Trophoblast cell (in vitro differentiated cells and primary cell): ENCODE results near the gene ATF7.

Experiments
- DNase-seq, 2 donors: peaks; one replicate each; pipeline ENCODE4 v3.0.0-alpha.2; 2016
- H2AFZ ChIP-seq: 2 replicates; pipeline ENCODE4 v1.6.1; 2013; ENCODE audit warnings: low read length, moderate library complexity, mild to moderate bottlenecking; ENCODE audit not compliant: insufficient read depth, poor library complexity
- H2AK5ac ChIP-seq: 2 replicates; pipeline ENCODE4 v1.6.1; 2013; ENCODE audit warnings: mild to moderate bottlenecking, low read length
- H2BK120ac ChIP-seq: 2 replicates; pipeline ENCODE4 v1.6.1; 2013; ENCODE audit warnings: low read length, mild to moderate bottlenecking, moderate library complexity; ENCODE audit not compliant: insufficient read depth, poor library complexity
- H2BK12ac ChIP-seq: 2 replicates; pipeline ENCODE4 v1.6.1; 2013; ENCODE audit warnings: mild to moderate bottlenecking, low read length, moderate library complexity
- H2BK5ac ChIP-seq: 2 replicates; pipeline ENCODE4 v1.6.1; 2013; ENCODE audit warnings: low read length, low read depth, moderate library complexity, mild to moderate bottlenecking; ENCODE audit not compliant: poor library complexity
- H3K14ac ChIP-seq: 2 replicates; pipeline ENCODE4 v1.6.1; 2013; ENCODE audit warnings: mild to moderate bottlenecking, low read length
- H3K18ac ChIP-seq: 2 replicates; pipeline ENCODE4 v1.6.1; 2013; ENCODE audit warnings: mild to moderate bottlenecking, low read length
- H3K23ac ChIP-seq: 2 replicates; pipeline ENCODE4 v1.6.1; 2013; ENCODE audit warnings: low read length
- H3K27ac ChIP-seq: 2 replicates; pipeline ENCODE4 v1.5.1; 2013; ENCODE audit warnings: low read depth, mild to moderate bottlenecking, inconsistent platforms, low read length, moderate library complexity
- H3K27me3 ChIP-seq: 2 replicates; pipeline ENCODE4 v1.6.1; 2013; ENCODE audit warnings: inconsistent platforms, mild to moderate bottlenecking, low read length, moderate library complexity; ENCODE audit not compliant: insufficient read depth
- H3K36me3 ChIP-seq, 2 experiments: 1 replicate in 1 of 2; 2 replicates in 1 of 2; pipeline ENCODE4 v1.6.1; 2013; ENCODE audit warnings: low read length in 2 of 2, mild to moderate bottlenecking in 2 of 2, moderate library complexity in 1 of 2; ENCODE audit not compliant: insufficient read depth in 2 of 2, control insufficient read depth in 1 of 2
- H3K4ac ChIP-seq: 2 replicates; pipeline ENCODE4 v1.6.1; 2013; ENCODE audit warnings: low read depth, mild to moderate bottlenecking, low read length, moderate library complexity
- H3K4me1 ChIP-seq, 2 experiments: 1 replicate in 1 of 2; 2 replicates in 1 of 2; pipeline ENCODE4 v1.6.1; 2013; ENCODE audit warnings: low read length in 2 of 2, mild to moderate bottlenecking in 2 of 2, moderate library complexity in 1 of 2; ENCODE audit not compliant: insufficient read depth in 2 of 2, control insufficient read depth in 1 of 2
- H3K4me2 ChIP-seq: 2 replicates; pipeline ENCODE4 v1.6.1; 2013; ENCODE audit warnings: inconsistent platforms, mild to moderate bottlenecking, low read length, moderate library complexity
- H3K4me3 ChIP-seq: 2 replicates; pipeline ENCODE4 v1.5.1; 2013; ENCODE audit warnings: mild to moderate bottlenecking, low read depth, low read length, inconsistent platforms
- H3K79me1 ChIP-seq: one replicate; pipeline ENCODE4 v1.6.1; 2013; ENCODE audit warnings: low read length
- H3K79me2 ChIP-seq: 2 replicates; pipeline ENCODE4 v1.6.1; 2013; ENCODE audit warnings: low read length, mild to moderate bottlenecking; ENCODE audit not compliant: control insufficient read depth, insufficient read depth, poor library complexity
- H3K9ac ChIP-seq: 2 replicates; pipeline ENCODE4 v1.6.1; 2013; ENCODE audit warnings: mild to moderate bottlenecking, low read length
- H3K9me3 ChIP-seq: 2 replicates; pipeline ENCODE4 v1.6.1; 2013; ENCODE audit warnings: low read depth, mild to moderate bottlenecking, control low read depth, inconsistent platforms, low read length; ENCODE audit not compliant: insufficient read depth
- H4K12ac ChIP-seq: 2 replicates; pipeline ENCODE4 v1.6.1; 2013; ENCODE audit warnings: low read depth, mild to moderate bottlenecking, low read length, moderate library complexity
- H4K8ac ChIP-seq: 2 replicates; pipeline ENCODE4 v1.6.1; 2013; ENCODE audit warnings: low read depth, mild to moderate bottlenecking, low read length, moderate library complexity
- H4K91ac ChIP-seq: one replicate; pipeline ENCODE4 v1.6.1; 2013; ENCODE audit warnings: low read depth, mild to moderate bottlenecking, low read length, moderate library complexity
- WGBS: extraction: QIAGEN DNeasy Blood & Tissue Kit; methylation state at CpG from one replicate; pipeline ENCODE4 v1.1.7; 2013; ENCODE audit warnings: missing lambda C conversion rate; ENCODE audit not compliant: insufficient read length, insufficient coverage; ENCODE audit errors: extremely low coverage; 5-methylcytosine and 5-hydroxymethylcytosine counted together

Gene ATF7

GRCh38 chr12:53504004-53504920 is 121.9 kb downstream of the ATF7 start:
- H3K4ac ChIP-seq: no peak overlapping the region
- peaks cover 8% of the 10 kb centered on the region for H3K79me2 ChIP-seq
- H2BK5ac ChIP-seq: no peak overlapping the region
- H3K4me1 ChIP-seq: peaks cover 14 to 17% of the 10 kb centered on the region in 2 experiments
- H3K36me3 ChIP-seq: peaks cover 37 to 47% of the 10 kb centered on the region in 2 experiments
- H4K91ac ChIP-seq: no peak overlapping the region
- H3K27me3 ChIP-seq: no peaks in the 10 kb centered on the region
- H3K27ac ChIP-seq: no peak overlapping the region
- H3K18ac ChIP-seq: no peak overlapping the region
- WGBS: no CpG with 5 or more reads among the region's 14 CpGs
- no peak overlapping the region for H4K8ac ChIP-seq
- peaks cover 19% of the 10 kb centered on the region for H3K79me1 ChIP-seq
- H3K9ac ChIP-seq: no peak overlapping the region
- H3K23ac ChIP-seq: no peak overlapping the region
- H2AK5ac ChIP-seq: no peak overlapping the region
- no peak overlapping the region for H2AFZ ChIP-seq
- H3K4me2 ChIP-seq: no peak overlapping the region
- H3K14ac ChIP-seq: no peak overlapping the region
- H3K4me3 ChIP-seq: no peak overlapping the region
- no peak overlapping the region for H2BK12ac ChIP-seq
- DNase-seq: no peak
- H3K9me3 ChIP-seq: peaks cover 5% of the 10 kb centered on the region
- H2BK120ac ChIP-seq: no peak overlapping the region
- no peak overlapping the region for H4K12ac ChIP-seq

DNA sequence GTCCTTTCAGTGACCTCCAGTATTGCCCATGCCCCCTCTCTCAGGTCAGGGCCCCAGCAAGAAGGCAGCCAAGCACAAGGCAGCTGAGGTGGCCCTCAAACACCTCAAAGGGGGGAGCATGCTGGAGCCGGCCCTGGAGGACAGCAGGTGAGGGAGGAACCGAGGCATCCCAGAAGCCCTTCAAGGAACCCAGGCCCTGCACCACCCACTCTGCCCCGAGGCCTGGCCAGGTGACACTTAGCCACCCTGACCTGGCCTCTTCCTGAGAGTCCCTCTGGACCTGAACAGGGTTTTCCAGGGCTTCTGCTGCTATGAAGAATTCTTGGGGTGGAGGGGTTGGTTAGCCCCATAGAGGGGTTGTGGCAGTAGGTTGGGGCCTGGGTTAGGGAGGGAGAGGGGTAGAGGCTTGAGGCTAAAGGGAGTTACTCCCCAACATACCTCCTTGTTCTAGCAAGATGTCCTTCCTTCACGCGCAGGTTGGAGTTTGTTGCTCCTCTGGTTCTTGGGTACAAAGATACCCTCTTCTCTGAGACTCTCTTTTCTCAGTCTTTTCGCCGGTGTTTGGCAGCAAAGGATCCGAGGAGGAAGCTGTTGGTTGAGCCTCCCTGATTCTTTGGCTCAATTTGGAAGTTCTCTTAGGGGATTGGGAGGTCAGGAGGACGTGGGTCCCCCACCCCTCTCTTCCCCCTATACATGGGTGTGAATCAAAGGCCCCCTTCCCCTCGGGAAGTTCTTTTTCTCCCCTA is 123.0 kb downstream of the ATF7 start:
- Histone ChIP-seq H2BK12ac (no peak overlapping the region), H3K27me3 (no peaks in the 10 kb centered on the region), H3K14ac (no peak overlapping the region), H3K4me2 (no peak overlapping the region), H4K12ac (no peak overlapping the region), H4K91ac (no peak overlapping the region), H3K9me3 (peaks cover 5% of the 10 kb centered on the region), H3K79me1 (peaks cover 19% of the 10 kb centered on the region), H2BK5ac (no peak overlapping the region), H3K4me3 (no peak overlapping the region), H2AK5ac (no peak overlapping the region), H3K36me3 (peaks cover 37 to 47% of the 10 kb centered on the region in 2 experiments), H3K23ac (no peak overlapping the region), H4K8ac (no peak overlapping the region), H2BK120ac (no peak overlapping the region), H3K18ac (no peak overlapping the region), H3K9ac (no peak overlapping the region), H3K79me2 (peaks cover 8% of the 10 kb centered on the region), H3K4me1 (peaks cover 16 to 22% of the 10 kb centered on the region in 2 experiments), H2AFZ (no peak overlapping the region), H3K27ac (no peak overlapping the region), H3K4ac (no peak overlapping the region)
- DNase-seq: no peak
- no CpG with 5 or more reads among the region's 10 CpGs for WGBS

DNA sequence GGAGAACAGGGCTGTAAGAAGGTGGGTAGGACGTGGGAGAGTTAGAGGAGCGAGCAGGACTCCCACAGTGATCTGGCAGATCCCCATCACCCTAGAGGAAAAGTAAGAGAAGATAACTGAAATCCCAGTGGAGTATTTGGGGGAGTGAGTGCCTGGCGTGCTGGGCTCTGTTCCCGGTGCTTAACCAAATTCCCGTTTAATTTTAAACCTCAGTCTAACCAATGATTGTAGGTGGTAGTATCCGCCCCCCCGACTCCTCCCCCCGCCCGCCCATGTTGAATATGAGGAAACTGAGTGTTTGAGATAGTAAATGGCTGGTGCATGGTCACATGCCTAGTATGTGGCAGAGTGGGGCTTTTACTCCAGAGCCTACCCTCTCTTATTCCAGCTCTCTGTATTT is 123.9 kb downstream of the ATF7 start:
- Histone ChIP-seq H3K27me3 (no peaks in the 10 kb centered on the region), H3K9me3 (peaks cover 5% of the 10 kb centered on the region), H3K4me2 (peak overlapping the region; percentile 98), H3K79me1 (peaks cover 19% of the 10 kb centered on the region), H3K18ac (no peak overlapping the region), H3K9ac (peak overlapping the region; percentile 6), H3K14ac (no peak overlapping the region), H2BK12ac (no peak overlapping the region), H3K4ac (no peak overlapping the region), H4K8ac (peak overlapping the region; percentile 99), H3K36me3 (peaks cover 34 to 44% of the 10 kb centered on the region in 2 experiments), H2AFZ (no peak overlapping the region), H3K4me3 (no peak overlapping the region), H2AK5ac (no peak overlapping the region), H2BK5ac (no peak overlapping the region), H2BK120ac (no peak overlapping the region), H3K4me1 (peaks cover 16 to 22% of the 10 kb centered on the region in 2 experiments), H4K12ac (peak overlapping the region; percentile 98), H3K27ac (no peak overlapping the region), H3K79me2 (peaks cover 8% of the 10 kb centered on the region), H3K23ac (no peak overlapping the region), H4K91ac (no peak overlapping the region)
- no CpG with 5 or more reads among the region's 9 CpGs for WGBS
- DNase-seq: no peak

DNA sequence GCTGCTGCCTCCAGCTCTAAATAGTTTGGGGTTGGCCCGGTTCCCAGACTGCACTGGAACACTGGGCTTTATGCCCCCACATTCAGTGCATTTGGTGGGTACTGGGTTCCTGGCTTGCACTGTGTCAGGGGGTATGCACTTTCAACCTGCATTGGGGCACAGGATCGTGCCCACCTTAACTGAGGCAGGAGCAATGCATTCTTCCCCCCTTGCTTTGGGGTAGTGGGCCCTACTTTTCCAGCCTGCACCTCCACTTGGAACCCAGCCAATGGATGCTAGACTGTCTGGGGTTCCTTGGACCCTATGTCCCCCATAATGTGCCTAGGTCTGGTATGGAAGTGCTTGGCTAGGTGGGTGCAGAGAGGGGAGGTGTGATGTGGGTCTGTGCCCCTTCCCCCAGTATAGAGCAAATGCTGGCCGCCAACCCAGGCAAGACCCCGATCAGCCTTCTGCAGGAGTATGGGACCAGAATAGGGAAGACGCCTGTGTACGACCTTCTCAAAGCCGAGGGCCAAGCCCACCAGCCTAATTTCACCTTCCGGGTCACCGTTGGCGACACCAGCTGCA is 124.5 kb downstream of the ATF7 start:
- H3K4me2 ChIP-seq: peak overlapping the region; percentile 98
- H3K23ac ChIP-seq: no peak overlapping the region
- peak overlapping the region; percentile 92 for H3K9ac ChIP-seq
- peak overlapping the region; percentile 98 for H4K12ac ChIP-seq
- H3K9me3 ChIP-seq: peaks cover 5% of the 10 kb centered on the region
- no peak overlapping the region for H2BK12ac ChIP-seq
- peak overlapping the region; percentile 90 for H4K91ac ChIP-seq
- H2AK5ac ChIP-seq: peak overlapping the region; percentile 90
- peak overlapping the region; percentile 99 for H4K8ac ChIP-seq
- peak overlapping the region; percentile 95 for H3K14ac ChIP-seq
- peak overlapping the region; percentile 81 for H3K4ac ChIP-seq
- H2BK5ac ChIP-seq: peak overlapping the region; percentile 71
- H3K79me1 ChIP-seq: peaks cover 19% of the 10 kb centered on the region
- no CpG with 5 or more reads among the region's 10 CpGs for WGBS
- H2AFZ ChIP-seq: peak overlapping the region; percentile 81
- peaks cover 16 to 22% of the 10 kb centered on the region in 2 experiments for H3K4me1 ChIP-seq
- H3K79me2 ChIP-seq: peaks cover 8% of the 10 kb centered on the region
- H3K27ac ChIP-seq: peak overlapping the region; percentile 97
- no peaks in the 10 kb centered on the region for H3K27me3 ChIP-seq
- peak overlapping the region; percentile 43 for H2BK120ac ChIP-seq
- H3K36me3 ChIP-seq: peaks cover 28 to 38% of the 10 kb centered on the region in 2 experiments
- DNase-seq: no peak
- peak overlapping the region; percentile 90 for H3K4me3 ChIP-seq
- peak overlapping the region; percentile 81 for H3K18ac ChIP-seq
